ENCODE data around the gene PPP2R5A.

PPP2R5A gene

DNA sequence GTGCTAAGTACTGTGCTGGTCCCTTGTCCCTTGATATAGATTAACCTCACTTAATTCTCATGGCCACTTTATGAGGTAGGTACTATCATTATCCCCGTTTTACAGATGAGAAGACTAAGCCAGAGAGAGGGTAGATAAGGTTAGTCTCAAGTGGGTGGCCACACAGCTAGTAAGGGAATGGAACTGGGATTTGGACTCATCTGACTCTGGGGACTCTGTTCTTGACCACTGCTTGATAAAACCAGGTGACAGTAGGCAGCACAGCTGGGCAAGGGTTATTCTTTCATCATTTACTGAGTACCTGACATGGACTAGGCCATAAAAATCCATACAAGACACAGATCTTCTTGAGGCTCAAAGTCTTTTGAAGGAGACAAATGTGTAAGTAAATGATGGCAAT lies 37.2 kb upstream of the PPP2R5A start:
- H3K36me3 ChIP-seq (ENCODE audit: control insufficient read depth in 2 of 2, insufficient read depth in 1 of 2, low read length in 2 of 2): no peaks in the 10 kb centered on the region
- H3K4me3 ChIP-seq (ENCODE audit: low read depth, low read length): no peak overlapping the region
- TF ChIP-seq ZNF624 (tag by site-specific recombination; IDR thresholded peaks at IDR 0.05) (no peak), ZNF837 (tag by site-specific recombination; IDR thresholded peaks at IDR 0.05) (no peak), ZNF221 (tag by site-specific recombination; IDR thresholded peaks at IDR 0.05; ENCODE audit: borderline replicate concordance) (no peak), BCL11A (tag by site-specific recombination; IDR thresholded peaks at IDR 0.05; ENCODE audit: low read depth) (no peak), ZNF24 (tag by site-specific recombination; IDR thresholded peaks at IDR 0.05) (no peak), ZNF76 (tag by site-specific recombination; IDR thresholded peaks at IDR 0.05; ENCODE audit: borderline replicate concordance, low read depth) (no peak), ZNF416 (tag by site-specific recombination; IDR thresholded peaks at IDR 0.05) (no peak), PRDM1 (tag by site-specific recombination; IDR thresholded peaks at IDR 0.05) (no peak), ZNF544 (tag by site-specific recombination; IDR thresholded peaks at IDR 0.05) (no peak), KLF1 (tag by site-specific recombination; IDR thresholded peaks at IDR 0.05) (no peak)
- TF ChIP-seq, protein P1, sequence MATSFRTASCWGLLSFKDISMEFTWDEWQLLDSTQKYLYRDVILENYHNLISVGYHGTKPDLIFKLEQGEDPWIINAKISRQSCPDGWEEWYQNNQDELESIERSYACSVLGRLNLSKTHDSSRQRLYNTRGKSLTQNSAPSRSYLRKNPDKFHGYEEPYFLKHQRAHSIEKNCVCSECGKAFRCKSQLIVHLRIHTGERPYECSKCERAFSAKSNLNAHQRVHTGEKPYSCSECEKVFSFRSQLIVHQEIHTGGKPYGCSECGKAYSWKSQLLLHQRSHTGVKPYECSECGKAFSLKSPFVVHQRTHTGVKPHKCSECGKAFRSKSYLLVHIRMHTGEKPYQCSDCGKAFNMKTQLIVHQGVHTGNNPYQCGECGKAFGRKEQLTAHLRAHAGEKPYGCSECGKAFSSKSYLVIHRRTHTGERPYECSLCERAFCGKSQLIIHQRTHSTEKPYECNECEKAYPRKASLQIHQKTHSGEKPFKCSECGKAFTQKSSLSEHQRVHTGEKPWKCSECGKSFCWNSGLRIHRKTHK (tag by site-specific recombination; IDR thresholded peaks at IDR 0.05): no peak
- TF ChIP-seq, protein P2, sequence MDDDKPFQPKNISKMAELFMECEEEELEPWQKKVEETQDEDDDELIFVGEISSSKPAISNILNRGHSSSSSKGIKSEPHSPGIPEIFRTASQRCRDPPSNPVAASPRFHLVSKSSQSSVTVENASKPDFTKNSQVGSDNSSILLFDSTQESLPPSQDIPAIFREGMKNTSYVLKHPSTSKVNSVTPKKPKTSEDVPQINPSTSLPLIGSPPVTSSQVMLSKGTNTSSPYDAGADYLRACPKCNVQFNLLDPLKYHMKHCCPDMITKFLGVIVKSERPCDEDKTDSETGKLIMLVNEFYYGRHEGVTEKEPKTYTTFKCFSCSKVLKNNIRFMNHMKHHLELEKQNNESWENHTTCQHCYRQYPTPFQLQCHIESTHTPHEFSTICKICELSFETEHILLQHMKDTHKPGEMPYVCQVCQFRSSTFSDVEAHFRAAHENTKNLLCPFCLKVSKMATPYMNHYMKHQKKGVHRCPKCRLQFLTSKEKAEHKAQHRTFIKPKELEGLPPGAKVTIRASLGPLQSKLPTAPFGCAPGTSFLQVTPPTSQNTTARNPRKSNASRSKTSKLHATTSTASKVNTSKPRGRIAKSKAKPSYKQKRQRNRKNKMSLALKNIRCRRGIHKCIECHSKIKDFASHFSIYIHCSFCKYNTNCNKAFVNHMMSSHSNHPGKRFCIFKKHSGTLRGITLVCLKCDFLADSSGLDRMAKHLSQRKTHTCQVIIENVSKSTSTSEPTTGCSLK (tag by site-specific recombination; IDR thresholded peaks at IDR 0.05): no peak
- TF ChIP-seq, protein P3, sequence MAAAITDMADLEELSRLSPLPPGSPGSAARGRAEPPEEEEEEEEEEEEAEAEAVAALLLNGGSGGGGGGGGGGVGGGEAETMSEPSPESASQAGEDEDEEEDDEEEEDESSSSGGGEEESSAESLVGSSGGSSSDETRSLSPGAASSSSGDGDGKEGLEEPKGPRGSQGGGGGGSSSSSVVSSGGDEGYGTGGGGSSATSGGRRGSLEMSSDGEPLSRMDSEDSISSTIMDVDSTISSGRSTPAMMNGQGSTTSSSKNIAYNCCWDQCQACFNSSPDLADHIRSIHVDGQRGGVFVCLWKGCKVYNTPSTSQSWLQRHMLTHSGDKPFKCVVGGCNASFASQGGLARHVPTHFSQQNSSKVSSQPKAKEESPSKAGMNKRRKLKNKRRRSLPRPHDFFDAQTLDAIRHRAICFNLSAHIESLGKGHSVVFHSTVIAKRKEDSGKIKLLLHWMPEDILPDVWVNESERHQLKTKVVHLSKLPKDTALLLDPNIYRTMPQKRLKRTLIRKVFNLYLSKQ (tag by site-specific recombination; IDR thresholded peaks at IDR 0.05; ENCODE audit: borderline replicate concordance): no peak
- TF ChIP-seq, protein P4, sequence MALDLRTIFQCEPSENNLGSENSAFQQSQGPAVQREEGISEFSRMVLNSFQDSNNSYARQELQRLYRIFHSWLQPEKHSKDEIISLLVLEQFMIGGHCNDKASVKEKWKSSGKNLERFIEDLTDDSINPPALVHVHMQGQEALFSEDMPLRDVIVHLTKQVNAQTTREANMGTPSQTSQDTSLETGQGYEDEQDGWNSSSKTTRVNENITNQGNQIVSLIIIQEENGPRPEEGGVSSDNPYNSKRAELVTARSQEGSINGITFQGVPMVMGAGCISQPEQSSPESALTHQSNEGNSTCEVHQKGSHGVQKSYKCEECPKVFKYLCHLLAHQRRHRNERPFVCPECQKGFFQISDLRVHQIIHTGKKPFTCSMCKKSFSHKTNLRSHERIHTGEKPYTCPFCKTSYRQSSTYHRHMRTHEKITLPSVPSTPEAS (tag by site-specific recombination; IDR thresholded peaks at IDR 0.05): no peak
- TF ChIP-seq, protein P5, sequence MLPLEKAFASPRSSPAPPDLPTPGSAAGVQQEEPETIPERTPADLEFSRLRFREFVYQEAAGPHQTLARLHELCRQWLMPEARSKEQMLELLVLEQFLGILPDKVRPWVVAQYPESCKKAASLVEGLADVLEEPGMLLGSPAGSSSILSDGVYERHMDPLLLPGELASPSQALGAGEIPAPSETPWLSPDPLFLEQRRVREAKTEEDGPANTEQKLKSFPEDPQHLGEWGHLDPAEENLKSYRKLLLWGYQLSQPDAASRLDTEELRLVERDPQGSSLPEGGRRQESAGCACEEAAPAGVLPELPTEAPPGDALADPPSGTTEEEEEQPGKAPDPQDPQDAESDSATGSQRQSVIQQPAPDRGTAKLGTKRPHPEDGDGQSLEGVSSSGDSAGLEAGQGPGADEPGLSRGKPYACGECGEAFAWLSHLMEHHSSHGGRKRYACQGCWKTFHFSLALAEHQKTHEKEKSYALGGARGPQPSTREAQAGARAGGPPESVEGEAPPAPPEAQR (tag by site-specific recombination; IDR thresholded peaks at IDR 0.05): no peak
- TF ChIP-seq, protein P6, sequence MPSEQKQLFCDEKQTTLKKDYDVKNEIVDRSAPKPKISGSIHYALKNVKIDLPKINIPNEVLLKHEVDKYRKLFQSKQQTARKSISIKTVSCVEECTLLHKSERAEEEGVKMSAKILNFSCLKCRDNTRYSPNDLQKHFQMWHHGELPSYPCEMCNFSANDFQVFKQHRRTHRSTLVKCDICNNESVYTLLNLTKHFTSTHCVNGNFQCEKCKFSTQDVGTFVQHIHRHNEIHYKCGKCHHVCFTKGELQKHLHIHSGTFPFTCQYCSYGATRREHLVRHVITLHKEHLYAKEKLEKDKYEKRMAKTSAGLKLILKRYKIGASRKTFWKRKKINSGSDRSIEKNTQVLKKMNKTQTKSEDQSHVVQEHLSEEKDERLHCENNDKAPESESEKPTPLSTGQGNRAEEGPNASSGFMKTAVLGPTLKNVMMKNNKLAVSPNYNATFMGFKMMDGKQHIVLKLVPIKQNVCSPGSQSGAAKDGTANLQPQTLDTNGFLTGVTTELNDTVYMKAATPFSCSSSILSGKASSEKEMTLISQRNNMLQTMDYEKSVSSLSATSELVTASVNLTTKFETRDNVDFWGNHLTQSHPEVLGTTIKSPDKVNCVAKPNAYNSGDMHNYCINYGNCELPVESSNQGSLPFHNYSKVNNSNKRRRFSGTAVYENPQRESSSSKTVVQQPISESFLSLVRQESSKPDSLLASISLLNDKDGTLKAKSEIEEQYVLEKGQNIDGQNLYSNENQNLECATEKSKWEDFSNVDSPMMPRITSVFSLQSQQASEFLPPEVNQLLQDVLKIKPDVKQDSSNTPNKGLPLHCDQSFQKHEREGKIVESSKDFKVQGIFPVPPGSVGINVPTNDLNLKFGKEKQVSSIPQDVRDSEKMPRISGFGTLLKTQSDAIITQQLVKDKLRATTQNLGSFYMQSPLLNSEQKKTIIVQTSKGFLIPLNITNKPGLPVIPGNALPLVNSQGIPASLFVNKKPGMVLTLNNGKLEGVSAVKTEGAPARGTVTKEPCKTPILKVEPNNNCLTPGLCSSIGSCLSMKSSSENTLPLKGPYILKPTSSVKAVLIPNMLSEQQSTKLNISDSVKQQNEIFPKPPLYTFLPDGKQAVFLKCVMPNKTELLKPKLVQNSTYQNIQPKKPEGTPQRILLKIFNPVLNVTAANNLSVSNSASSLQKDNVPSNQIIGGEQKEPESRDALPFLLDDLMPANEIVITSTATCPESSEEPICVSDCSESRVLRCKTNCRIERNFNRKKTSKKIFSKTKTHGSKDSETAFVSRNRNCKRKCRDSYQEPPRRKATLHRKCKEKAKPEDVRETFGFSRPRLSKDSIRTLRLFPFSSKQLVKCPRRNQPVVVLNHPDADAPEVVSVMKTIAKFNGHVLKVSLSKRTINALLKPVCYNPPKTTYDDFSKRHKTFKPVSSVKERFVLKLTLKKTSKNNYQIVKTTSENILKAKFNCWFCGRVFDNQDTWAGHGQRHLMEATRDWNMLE (tag by site-specific recombination; conservative IDR thresholded peaks at IDR 0.05; ENCODE audit: low read depth): no peak
- CTCF ChIA-PET: interaction anchor here (0.5 to 1.9 kb wide), 3 partner anchors 43 to 853 kb away, joined by 3 to 5 read pairs (median 3); no protein-coding TSS in a partner anchor
- H3K4me1 ChIP-seq (ENCODE audit: control insufficient read depth, insufficient read depth, low read length): no peaks in the 10 kb centered on the region
- H3K27ac ChIP-seq (ENCODE audit: extremely low read depth, low read depth, low read length): no peak overlapping the region
- POLR2A ChIA-PET: no interaction called here
- no peaks in the 10 kb centered on the region for H3K9me3 ChIP-seq (ENCODE audit: control insufficient read depth, insufficient read depth, low read depth, low read length)

Data from HEK293 (cell line).